HepG2 (cell line): ENCODE data around the gene NPHP4. TPM values are rescaled to one million over a fixed set of nuclear protein-coding genes. Genes with fewer than 3 reads are reported as not detected.

Experiments used
- HDAC2 ChIP-seq: sonication (generic); formaldehyde crosslinking; IDR thresholded peaks from 2 replicates; pipeline ENCODE4 v1.4.0; 2020; ENCODE audit warnings: missing genetic modification reagents
- IRF9 ChIP-seq: sonication (generic); formaldehyde crosslinking; IDR thresholded peaks from 2 replicates; pipeline ENCODE4 v1.8.0; 2022; ENCODE audit warnings: missing genetic modification reagents, mild to moderate bottlenecking, borderline replicate concordance
- ZBTB14 ChIP-seq: sonication (generic); formaldehyde crosslinking; IDR thresholded peaks from 2 replicates; pipeline ENCODE4 v1.4.0; 2020; ENCODE audit warnings: missing genetic modification reagents
- ZBTB4 ChIP-seq: sonication (generic); formaldehyde crosslinking; IDR thresholded peaks from 2 replicates; pipeline ENCODE4 v1.4.0; 2020; ENCODE audit warnings: missing genetic modification reagents, mild to moderate bottlenecking, borderline replicate concordance
- ZNF446 ChIP-seq: sonication (generic); formaldehyde crosslinking; IDR thresholded peaks from 2 replicates; pipeline ENCODE4 v1.5.0; 2020; ENCODE audit warnings: mild to moderate bottlenecking, missing genetic modification reagents
- ZNF687 ChIP-seq: sonication (generic); formaldehyde crosslinking; IDR thresholded peaks from 2 replicates; pipeline ENCODE4 v1.5.1; 2020; ENCODE audit warnings: mild to moderate bottlenecking, missing genetic modification reagents, moderate library complexity
- ZNF724P ChIP-seq: sonication (generic); formaldehyde crosslinking; IDR thresholded peaks from 2 replicates; pipeline ENCODE4 v1.8.0; 2022; ENCODE audit warnings: missing genetic modification reagents, borderline replicate concordance
- polyA plus RNA-seq, 8 experiments: library from polyadenylated mRNA; depleted of rRNA in 3 of 8; stranded (reverse) in 7 of 8; unstranded in 1 of 8; fragments of >200 nt; fragmentation: Illumina TruSeq in 4 of 8; extraction: Trizol in 4 of 8; gene quantifications; 2 replicates each; pipeline versions ENCODE4 v1.2.1 to v1.2.3, GENCODE V29; 2011 to 2016; ENCODE audit warnings: low read depth in 4 of 8, missing spikeins in 1 of 8, mixed read lengths in 1 of 8; ENCODE audit not compliant: insufficient read depth in 1 of 8
- total RNA-seq, 5 experiments: library from RNA; depleted of rRNA; stranded (reverse); fragments of >200 nt; fragmentation: Illumina TruSeq; extraction: Trizol; gene quantifications; 2 replicates each; pipeline ENCODE4 v1.2.3, GENCODE V29; 2016; ENCODE audit warnings: low read depth in 1 of 5
- TF ChIP-seq, protein P1 (sequence below): sonication (generic); formaldehyde crosslinking; IDR thresholded peaks from 2 replicates; pipeline ENCODE4 v1.4.0; 2020; ENCODE audit warnings: missing genetic modification reagents
- TF ChIP-seq, protein P2 (sequence below): sonication (generic); formaldehyde crosslinking; IDR thresholded peaks from 2 replicates; pipeline ENCODE4 v1.5.0; 2020; ENCODE audit warnings: mild to moderate bottlenecking, missing genetic modification reagents

Gene NPHP4
- total and polyA plus RNA-seq, 2 of the 13 experiments (the other 11 are each of a cell fraction or from before 2014, with no cell fraction given), result 4.4 to 6.8 TPM

DNA sequence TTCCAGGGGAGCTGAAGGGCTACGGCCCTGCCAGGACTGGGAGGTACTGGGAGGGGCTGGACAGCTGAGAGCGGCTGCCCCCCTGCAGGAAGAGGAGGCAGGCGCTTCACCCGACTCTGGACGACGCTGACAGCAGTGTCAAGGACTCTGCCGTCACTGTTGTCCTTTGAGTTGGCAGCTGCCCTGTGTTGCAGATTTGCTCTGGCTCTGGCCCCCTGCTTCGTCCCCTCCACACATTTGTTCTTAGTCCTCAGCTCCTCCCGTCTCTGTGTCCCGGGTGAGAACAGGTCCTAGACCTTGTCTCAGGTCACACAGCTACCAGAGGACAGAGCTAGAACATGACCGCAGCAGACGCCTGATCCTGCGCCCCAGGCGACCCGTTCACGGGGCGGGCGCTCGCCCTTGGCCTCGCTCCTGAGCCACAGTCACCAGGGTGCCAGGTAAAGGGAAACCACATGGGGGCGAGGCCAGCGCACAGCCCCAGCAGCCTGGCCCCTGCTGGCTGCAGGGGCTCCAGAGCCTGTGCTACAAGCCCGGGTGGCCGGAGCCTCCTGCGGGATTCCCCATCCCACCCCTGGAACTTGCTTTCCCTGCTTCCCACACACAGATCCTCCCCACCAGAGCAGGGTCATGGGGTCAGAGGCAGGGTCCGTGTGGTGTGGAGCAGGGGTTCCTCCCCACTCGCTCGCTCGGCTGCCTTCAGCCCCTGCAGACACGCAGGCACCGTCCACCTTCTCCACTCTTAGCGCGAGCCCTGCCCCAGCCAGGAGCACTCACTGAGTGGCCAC, 10.7 kb upstream of the NPHP4 start (continued):
- TF ChIP-seq ZNF687 (CRISPR knock-in tag) (peak; percentile 72), ZBTB14 (CRISPR knock-in tag) (no peak), IRF9 (CRISPR knock-in tag) (no peak), ZNF446 (CRISPR knock-in tag) (no peak), ZNF724P (0 out of 2 replicates have a peak, but pooled peaks have one; percentile 31), ZBTB4 (CRISPR knock-in tag) (no peak), HDAC2 (CRISPR knock-in tag) (0 out of 2 replicates have a peak, but pooled peaks have one; percentile 5)
- TF ChIP-seq, protein P1, sequence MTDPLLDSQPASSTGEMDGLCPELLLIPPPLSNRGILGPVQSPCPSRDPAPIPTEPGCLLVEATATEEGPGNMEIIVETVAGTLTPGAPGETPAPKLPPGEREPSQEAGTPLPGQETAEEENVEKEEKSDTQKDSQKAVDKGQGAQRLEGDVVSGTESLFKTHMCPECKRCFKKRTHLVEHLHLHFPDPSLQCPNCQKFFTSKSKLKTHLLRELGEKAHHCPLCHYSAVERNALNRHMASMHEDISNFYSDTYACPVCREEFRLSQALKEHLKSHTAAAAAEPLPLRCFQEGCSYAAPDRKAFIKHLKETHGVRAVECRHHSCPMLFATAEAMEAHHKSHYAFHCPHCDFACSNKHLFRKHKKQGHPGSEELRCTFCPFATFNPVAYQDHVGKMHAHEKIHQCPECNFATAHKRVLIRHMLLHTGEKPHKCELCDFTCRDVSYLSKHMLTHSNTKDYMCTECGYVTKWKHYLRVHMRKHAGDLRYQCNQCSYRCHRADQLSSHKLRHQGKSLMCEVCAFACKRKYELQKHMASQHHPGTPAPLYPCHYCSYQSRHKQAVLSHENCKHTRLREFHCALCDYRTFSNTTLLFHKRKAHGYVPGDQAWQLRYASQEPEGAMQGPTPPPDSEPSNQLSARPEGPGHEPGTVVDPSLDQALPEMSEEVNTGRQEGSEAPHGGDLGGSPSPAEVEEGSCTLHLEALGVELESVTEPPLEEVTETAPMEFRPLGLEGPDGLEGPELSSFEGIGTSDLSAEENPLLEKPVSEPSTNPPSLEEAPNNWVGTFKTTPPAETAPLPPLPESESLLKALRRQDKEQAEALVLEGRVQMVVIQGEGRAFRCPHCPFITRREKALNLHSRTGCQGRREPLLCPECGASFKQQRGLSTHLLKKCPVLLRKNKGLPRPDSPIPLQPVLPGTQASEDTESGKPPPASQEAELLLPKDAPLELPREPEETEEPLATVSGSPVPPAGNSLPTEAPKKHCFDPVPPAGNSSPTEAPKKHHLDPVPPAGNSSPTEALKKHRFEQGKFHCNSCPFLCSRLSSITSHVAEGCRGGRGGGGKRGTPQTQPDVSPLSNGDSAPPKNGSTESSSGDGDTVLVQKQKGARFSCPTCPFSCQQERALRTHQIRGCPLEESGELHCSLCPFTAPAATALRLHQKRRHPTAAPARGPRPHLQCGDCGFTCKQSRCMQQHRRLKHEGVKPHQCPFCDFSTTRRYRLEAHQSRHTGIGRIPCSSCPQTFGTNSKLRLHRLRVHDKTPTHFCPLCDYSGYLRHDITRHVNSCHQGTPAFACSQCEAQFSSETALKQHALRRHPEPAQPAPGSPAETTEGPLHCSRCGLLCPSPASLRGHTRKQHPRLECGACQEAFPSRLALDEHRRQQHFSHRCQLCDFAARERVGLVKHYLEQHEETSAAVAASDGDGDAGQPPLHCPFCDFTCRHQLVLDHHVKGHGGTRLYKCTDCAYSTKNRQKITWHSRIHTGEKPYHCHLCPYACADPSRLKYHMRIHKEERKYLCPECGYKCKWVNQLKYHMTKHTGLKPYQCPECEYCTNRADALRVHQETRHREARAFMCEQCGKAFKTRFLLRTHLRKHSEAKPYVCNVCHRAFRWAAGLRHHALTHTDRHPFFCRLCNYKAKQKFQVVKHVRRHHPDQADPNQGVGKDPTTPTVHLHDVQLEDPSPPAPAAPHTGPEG (CRISPR knock-in tag), result no peak
- TF ChIP-seq, protein P2, sequence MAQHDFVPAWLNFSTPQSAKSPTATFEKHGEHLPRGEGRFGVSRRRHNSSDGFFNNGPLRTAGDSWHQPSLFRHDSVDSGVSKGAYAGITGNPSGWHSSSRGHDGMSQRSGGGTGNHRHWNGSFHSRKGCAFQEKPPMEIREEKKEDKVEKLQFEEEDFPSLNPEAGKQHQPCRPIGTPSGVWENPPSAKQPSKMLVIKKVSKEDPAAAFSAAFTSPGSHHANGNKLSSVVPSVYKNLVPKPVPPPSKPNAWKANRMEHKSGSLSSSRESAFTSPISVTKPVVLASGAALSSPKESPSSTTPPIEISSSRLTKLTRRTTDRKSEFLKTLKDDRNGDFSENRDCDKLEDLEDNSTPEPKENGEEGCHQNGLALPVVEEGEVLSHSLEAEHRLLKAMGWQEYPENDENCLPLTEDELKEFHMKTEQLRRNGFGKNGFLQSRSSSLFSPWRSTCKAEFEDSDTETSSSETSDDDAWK (CRISPR knock-in tag), result no peak
